CD4-positive, alpha-beta T cell (primary cell): ENCODE data around the gene TMEM163. TPM values are rescaled to one million over a fixed set of nuclear protein-coding genes. Genes with fewer than 3 reads are reported as not detected.

Experiments
- ATAC-seq: fragments of 200-7000 bp; cut with Tn5 transposase; one replicate; pipeline ENCODE4 v1.10.0; 2022; ENCODE audit warnings: mild to moderate bottlenecking; ENCODE audit not compliant: poor library complexity
- CTCF ChIA-PET: fragments of 350-600 bp; sonication (Branson Sonifier 250); formaldehyde crosslinking; loops from one replicate; lab custom pipeline; 2021; ENCODE audit warnings: antibody characterized with exemption, inconsistent platforms; lab: Charles Lee
- POLR2A ChIA-PET: fragments of 350-600 bp; sonication (Branson Sonifier 250); formaldehyde crosslinking; loops from one replicate; lab custom pipeline; 2021; ENCODE audit warnings: antibody characterized with exemption, inconsistent platforms; lab: Charles Lee
- DNase-seq, 14 experiments: peaks; one replicate each; pipeline ENCODE4 v3.0.0-alpha.2; 2013 to 2020; ENCODE audit warnings: mixed read lengths in 2 of 14
- H3K27ac ChIP-seq, 2 donors: one replicate each; pipeline versions ENCODE4 v1.5.1 to v1.7.0; 2013; ENCODE audit warnings: low read length in 2 of 2, low read depth in 1 of 2, mild to moderate bottlenecking in 1 of 2
- H3K27me3 ChIP-seq, 2 experiments: 1 replicate in 1 of 2; 2 replicates in 1 of 2; pipeline versions ENCODE4 v1.6.1 to v1.7.0; 2013; ENCODE audit warnings: low read length in 2 of 2, control low read depth in 1 of 2, mild to moderate bottlenecking in 1 of 2, moderate library complexity in 1 of 2; ENCODE audit not compliant: insufficient read depth in 2 of 2, control insufficient read depth in 1 of 2
- H3K36me3 ChIP-seq: one replicate; pipeline ENCODE4 v1.6.1; 2013; ENCODE audit warnings: low read length, control low read depth; ENCODE audit not compliant: insufficient read depth
- H3K4me1 ChIP-seq: one replicate; pipeline ENCODE4 v1.6.1; 2013; ENCODE audit warnings: low read length, control low read depth; ENCODE audit not compliant: insufficient read depth
- H3K4me3 ChIP-seq: one replicate; pipeline ENCODE4 v1.5.1; 2013; ENCODE audit warnings: mild to moderate bottlenecking, low read length, moderate library complexity
- H3K9me3 ChIP-seq, 2 experiments: 1 replicate in 1 of 2; 2 replicates in 1 of 2; pipeline versions ENCODE4 v1.6.1 to v1.7.0; 2013; ENCODE audit warnings: low read length in 2 of 2, mild to moderate bottlenecking in 2 of 2, control low read depth in 1 of 2, moderate library complexity in 1 of 2; ENCODE audit not compliant: control insufficient read depth in 1 of 2, insufficient read depth in 1 of 2
- H3K27ac Mint-ChIP-seq: one replicate; pipeline ENCODE4 v1.8.0; 2020; ENCODE audit warnings: mixed read lengths
- H3K27me3 Mint-ChIP-seq: one replicate; pipeline ENCODE4 v1.8.0; 2021; ENCODE audit warnings: mixed read lengths
- H3K36me3 Mint-ChIP-seq: one replicate; pipeline ENCODE4 v1.8.0; 2021; ENCODE audit warnings: low read depth, mixed read lengths
- H3K4me1 Mint-ChIP-seq: one replicate; pipeline ENCODE4 v1.8.0; 2021; ENCODE audit warnings: low read depth, mixed read lengths
- H3K4me3 Mint-ChIP-seq: one replicate; pipeline ENCODE4 v1.8.0; 2020; ENCODE audit warnings: mild to moderate bottlenecking, mixed read lengths
- H3K9me3 Mint-ChIP-seq: one replicate; pipeline ENCODE4 v1.8.0; 2020; ENCODE audit warnings: mixed read lengths
- CTCF ChIP-seq: fragments of 200-600 bp; IDR thresholded peaks from one replicate; pipeline ENCODE4 v1.8.0; 2022; ENCODE audit warnings: antibody characterized with exemption, mild to moderate bottlenecking
- intact Hi-C, 2 experiments: fragments of 100-400 bp; cut with DNase I in 1 of 2; cut with micrococcal nuclease in 1 of 2; formaldehyde crosslinking; loops; one replicate each; pipeline versions ENCODE4 v1.15.1 to v1.9.0; 2023 to 2025; cut with DNase I, micrococcal nuclease
- total RNA-seq, 174 experiments: library from RNA in 2 of 174; stranded (reverse) in 2 of 174; gene quantifications; one replicate each; pipeline ENCODE4 v1.2.3 and lab custom pipeline; 2021 to 2026

Gene TMEM163
- total RNA-seq, 2 experiments from 2014 or later, result 0.14 to 0.47 TPM

- no peaks in the 10 kb centered on the region for H3K27me3 ChIP-seq
- H3K4me1 Mint-ChIP-seq, result no peaks in the 10 kb centered on the region
- ATAC-seq (no peak), DNase-seq (no peak)
- no peaks in the 10 kb centered on the region for H3K36me3 Mint-ChIP-seq
- H3K36me3 ChIP-seq, result no peaks in the 10 kb centered on the region
- ChIA-PET CTCF (no interaction called here), POLR2A (no interaction called here)
- no peak overlapping the region for H3K4me3 Mint-ChIP-seq
- peaks cover 9 to 13% of the 10 kb centered on the region in 2 experiments for H3K9me3 ChIP-seq
- no peak for TF ChIP-seq CTCF
- H3K4me3 ChIP-seq, result no peak overlapping the region
- H3K27me3 Mint-ChIP-seq, result no peaks in the 10 kb centered on the region
- no peak overlapping the region for H3K27ac ChIP-seq
- intact Hi-C loops, result no loop called here
- H3K4me1 ChIP-seq, result no peaks in the 10 kb centered on the region
- no peak overlapping the region for H3K27ac Mint-ChIP-seq
- peaks cover 7% of the 10 kb centered on the region for H3K9me3 Mint-ChIP-seq
Observed at GRCh38 chr2:134470561-134471168, 248.1 kb downstream of the TMEM163 start.

DNA sequence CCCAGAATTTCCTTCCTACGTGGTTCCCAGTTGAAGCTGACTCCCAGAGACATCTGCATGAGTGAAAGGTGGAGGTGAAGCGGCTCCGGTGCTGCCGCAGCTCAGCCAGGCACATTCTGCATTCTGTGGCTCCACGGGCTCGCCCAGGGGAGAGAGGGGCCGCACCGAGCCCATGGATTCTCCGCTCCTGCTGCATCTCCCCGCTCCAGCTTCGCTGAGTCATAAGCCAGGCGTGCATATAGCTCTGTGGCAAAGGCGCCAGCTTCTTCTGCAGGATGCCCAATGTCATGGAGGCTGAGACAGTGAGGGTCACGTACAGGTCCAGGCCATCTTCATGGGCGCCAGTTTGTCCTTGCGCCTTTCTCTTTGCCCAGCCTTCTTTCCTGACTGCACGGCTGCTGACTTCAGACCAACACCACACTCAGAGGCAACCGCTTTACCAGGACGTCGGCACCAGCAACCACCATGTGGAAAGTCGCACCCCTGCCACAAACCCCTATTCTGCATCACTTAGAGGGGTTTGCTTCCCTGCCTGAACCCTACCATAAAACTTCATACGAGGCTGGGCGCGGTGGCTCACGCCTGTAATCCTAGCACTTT is 249.2 kb downstream of the TMEM163 start:
- no peak for TF ChIP-seq CTCF
- CTCF ChIA-PET, result no interaction called here
- H3K4me1 Mint-ChIP-seq, result no peaks in the 10 kb centered on the region
- H3K9me3 ChIP-seq, result peaks cover 9 to 13% of the 10 kb centered on the region in 2 experiments
- intact Hi-C loops, result loop anchor here in 1 of 2 experiments (5.0 kb wide), 1 partner anchor 223 kb away; no protein-coding TSS in a partner anchor
- no peaks in the 10 kb centered on the region for H3K36me3 Mint-ChIP-seq
- no peak overlapping the region for H3K27ac Mint-ChIP-seq
- DNase-seq (no peak), ATAC-seq (no peak)
- POLR2A ChIA-PET, result no interaction called here
- H3K4me1 ChIP-seq, result no peaks in the 10 kb centered on the region
- H3K27me3 Mint-ChIP-seq, result no peaks in the 10 kb centered on the region
- H3K27me3 ChIP-seq, result no peaks in the 10 kb centered on the region
- H3K9me3 Mint-ChIP-seq, result peaks cover 7% of the 10 kb centered on the region
- H3K27ac ChIP-seq, result no peak overlapping the region
- no peaks in the 10 kb centered on the region for H3K36me3 ChIP-seq
- no peak overlapping the region for H3K4me3 ChIP-seq
- no peak overlapping the region for H3K4me3 Mint-ChIP-seq

- ChIA-PET CTCF (no interaction called here), POLR2A (no interaction called here)
- Mint-ChIP-seq H3K4me1 (no peaks in the 10 kb centered on the region), H3K9me3 (peaks cover 3% of the 10 kb centered on the region), H3K4me3 (no peak overlapping the region), H3K36me3 (no peaks in the 10 kb centered on the region), H3K27me3 (no peaks in the 10 kb centered on the region), H3K27ac (no peak overlapping the region)
- ATAC-seq, result no peak
- DNase-seq, result no peak
- no peak for TF ChIP-seq CTCF
- Histone ChIP-seq H3K36me3 (no peaks in the 10 kb centered on the region), H3K4me1 (no peaks in the 10 kb centered on the region), H3K9me3 (peaks cover 9 to 13% of the 10 kb centered on the region in 2 experiments), H3K4me3 (no peak overlapping the region), H3K27me3 (no peaks in the 10 kb centered on the region), H3K27ac (no peak overlapping the region)
- intact Hi-C loops, result loop anchor here in 1 of 2 experiments (5.0 kb wide), 1 partner anchor 224 kb away; no protein-coding TSS in a partner anchor
Observed at GRCh38 chr2:134468776-134469175, 250.0 kb downstream of the TMEM163 start.
